Measurements from ENCODE around the gene GID4.
A peak's percentile ranks its signal among the peaks of the same experiment; 100 is the strongest.
"Not testable (repeated sequence)": the region's sequence is repeated elsewhere in the genome, so short reads cannot be mapped to it uniquely, and the experiment has no call there.

The GID4 gene

GRCh38 chr17:18038861-18039534 is at the start of gene GID4, which contains the start of gene ATPAF2:
Gene GID4 (plus strand): TSS chr17:18039408. CDS start chr17:18039465, 57 bp downstream.
Gene ATPAF2 (minus strand): TSS chr17:18039168. CDS start chr17:18039013, 155 bp downstream.
- DNase-seq = peak; percentile 100

- no peak for DNase-seq
Observed at GRCh38 chr17:17989618-17990017, 49.6 kb upstream of the GID4 start.

- DNase-seq = no peak
Observed at GRCh38 chr17:17990282-17990681, 48.9 kb upstream of the GID4 start.

- DNase-seq = no peak
Observed at GRCh38 chr17:17993366-17993765, 45.8 kb upstream of the GID4 start.

GRCh38 chr17:17993852-17994251 is 45.4 kb upstream of the GID4 start:
- DNase-seq = no peak

GRCh38 chr17:17994271-17995069 is 44.7 kb upstream of the GID4 start:
- DNase-seq = peak in 1 of 2 experiments; percentile 5

GRCh38 chr17:17995887-17996286 is 43.3 kb upstream of the GID4 start:
- DNase-seq = not testable (repeated sequence)

GRCh38 chr17:17998934-17999333 is 40.3 kb upstream of the GID4 start:
- no peak for DNase-seq

- DNase-seq = no peak
Observed at GRCh38 chr17:17999364-18000029, 39.7 kb upstream of the GID4 start.

- no peak for DNase-seq
Observed at GRCh38 chr17:18000030-18000408, 39.2 kb upstream of the GID4 start.

GRCh38 chr17:18002171-18002570 is 37.0 kb upstream of the GID4 start:
- no peak for DNase-seq

GRCh38 chr17:18004345-18004744 is 34.9 kb upstream of the GID4 start:
- DNase-seq = no peak

- DNase-seq = no peak
Observed at GRCh38 chr17:18004884-18005305, 34.3 kb upstream of the GID4 start.

- DNase-seq = no peak
Observed at GRCh38 chr17:18005496-18005895, 33.7 kb upstream of the GID4 start.

GRCh38 chr17:18006495-18007239 is 32.5 kb upstream of the GID4 start:
- no peak for DNase-seq

GRCh38 chr17:18008496-18009268 is 30.5 kb upstream of the GID4 start:
- no peak for DNase-seq

GRCh38 chr17:18009609-18010420 is 29.4 kb upstream of the GID4 start:
- no peak for DNase-seq

- no peak for DNase-seq
Observed at GRCh38 chr17:18011286-18011685, 27.9 kb upstream of the GID4 start.

GRCh38 chr17:18014006-18014405 is 25.2 kb upstream of the GID4 start:
- DNase-seq = no peak

- DNase-seq = no peak
Observed at GRCh38 chr17:18015593-18015992, 23.6 kb upstream of the GID4 start.

GRCh38 chr17:18016426-18016825 is 22.8 kb upstream of the GID4 start:
- no peak for DNase-seq

Data from stimulated activated CD4-positive, alpha-beta T cell treated with anti-CD3 and anti-CD28 coated beads, Interleukin-4, amount 100 ng/mL, for 4 hours (primary cell).